Natural killer cell (primary cell): ENCODE measurements around the gene ATP11A. TPM values are rescaled to one million over a fixed set of nuclear protein-coding genes. Genes with fewer than 3 reads are reported as not detected.

ENCODE experiments used
- ATAC-seq, 3 donors: fragments of 150-1000 bp in 2 of 3; fragments of 200-7000 bp in 1 of 3; cut with Tn5 transposase; 1 replicate in 1 of 3; 2 replicates in 2 of 3; pipeline ENCODE4 v1.10.0; 2021; ENCODE audit warnings: mild to moderate bottlenecking in 2 of 3, moderate library complexity in 2 of 3
- DNase-seq, 2 donors: peaks; one replicate each; pipeline versions ENCODE4 v3.0.0 to v3.0.0-alpha.2; 2013 to 2021; ENCODE audit warnings: mixed read lengths in 1 of 2
- H3K27ac ChIP-seq: one replicate; pipeline ENCODE4 v1.5.1; 2013; ENCODE audit warnings: mild to moderate bottlenecking, low read length
- H3K27me3 ChIP-seq: one replicate; pipeline ENCODE4 v1.6.1; 2013; ENCODE audit warnings: low read length; ENCODE audit not compliant: control insufficient read depth, insufficient read depth
- H3K36me3 ChIP-seq: one replicate; pipeline ENCODE4 v1.6.1; 2013; ENCODE audit warnings: low read length; ENCODE audit not compliant: control insufficient read depth, insufficient read depth
- H3K4me1 ChIP-seq: one replicate; pipeline ENCODE4 v1.6.1; 2013; ENCODE audit warnings: low read length; ENCODE audit not compliant: control insufficient read depth, insufficient read depth
- H3K4me3 ChIP-seq: one replicate; pipeline ENCODE4 v1.5.1; 2013; ENCODE audit warnings: low read length
- H3K9me3 ChIP-seq: one replicate; pipeline ENCODE4 v1.6.1; 2013; ENCODE audit warnings: low read length; ENCODE audit not compliant: control insufficient read depth, insufficient read depth
- H3K27ac Mint-ChIP-seq, 2 donors: one replicate each; pipeline ENCODE4 v1.8.0; 2022; ENCODE audit warnings: mild to moderate bottlenecking in 2 of 2, mixed read lengths in 2 of 2, moderate library complexity in 1 of 2
- H3K27me3 Mint-ChIP-seq, 2 donors: one replicate each; pipeline ENCODE4 v1.8.0; 2022; ENCODE audit warnings: low read depth in 2 of 2, mixed read lengths in 2 of 2
- H3K36me3 Mint-ChIP-seq: one replicate; pipeline ENCODE4 v1.8.0; 2022; ENCODE audit warnings: mixed read lengths
- H3K4me1 Mint-ChIP-seq, 2 donors: one replicate each; pipeline ENCODE4 v1.8.0; 2022; ENCODE audit warnings: mixed read lengths in 2 of 2
- H3K4me3 Mint-ChIP-seq: one replicate; pipeline ENCODE4 v1.8.0; 2022; ENCODE audit warnings: mild to moderate bottlenecking, moderate library complexity, mixed read lengths
- H3K9me3 Mint-ChIP-seq, 2 donors: one replicate each; pipeline ENCODE4 v1.8.0; 2022; ENCODE audit warnings: mixed read lengths in 2 of 2
- WGBS: methylation state at CpG from one replicate; pipeline ENCODE4 v1.1.7; 2013; ENCODE audit warnings: missing lambda C conversion rate; ENCODE audit not compliant: insufficient coverage; 5-methylcytosine and 5-hydroxymethylcytosine counted together
- intact Hi-C: fragments of 100-400 bp; cut with micrococcal nuclease; formaldehyde crosslinking; loops from one replicate; pipeline ENCODE4 v1.14.2; 2022
- total RNA-seq, 4 donors: library from RNA; stranded (reverse); fragments of 120-200 nt in 1 of 4; gene quantifications; one replicate each; pipeline versions ENCODE4 v1.2.3 to v1.2.4, GENCODE V29; 2013 to 2022
- TF ChIP-seq, protein P1 (sequence below): fragments of 200-600 bp; IDR thresholded peaks from one replicate; pipeline ENCODE4 v1.8.0; 2022; ENCODE audit warnings: antibody characterized with exemption

ATP11A gene
- total RNA-seq, 3 donors from 2014 or later (not counting 1 experiment from before 2014, with no cell fraction given), result 47.1 to 68.6 (median 50.7) TPM

DNA sequence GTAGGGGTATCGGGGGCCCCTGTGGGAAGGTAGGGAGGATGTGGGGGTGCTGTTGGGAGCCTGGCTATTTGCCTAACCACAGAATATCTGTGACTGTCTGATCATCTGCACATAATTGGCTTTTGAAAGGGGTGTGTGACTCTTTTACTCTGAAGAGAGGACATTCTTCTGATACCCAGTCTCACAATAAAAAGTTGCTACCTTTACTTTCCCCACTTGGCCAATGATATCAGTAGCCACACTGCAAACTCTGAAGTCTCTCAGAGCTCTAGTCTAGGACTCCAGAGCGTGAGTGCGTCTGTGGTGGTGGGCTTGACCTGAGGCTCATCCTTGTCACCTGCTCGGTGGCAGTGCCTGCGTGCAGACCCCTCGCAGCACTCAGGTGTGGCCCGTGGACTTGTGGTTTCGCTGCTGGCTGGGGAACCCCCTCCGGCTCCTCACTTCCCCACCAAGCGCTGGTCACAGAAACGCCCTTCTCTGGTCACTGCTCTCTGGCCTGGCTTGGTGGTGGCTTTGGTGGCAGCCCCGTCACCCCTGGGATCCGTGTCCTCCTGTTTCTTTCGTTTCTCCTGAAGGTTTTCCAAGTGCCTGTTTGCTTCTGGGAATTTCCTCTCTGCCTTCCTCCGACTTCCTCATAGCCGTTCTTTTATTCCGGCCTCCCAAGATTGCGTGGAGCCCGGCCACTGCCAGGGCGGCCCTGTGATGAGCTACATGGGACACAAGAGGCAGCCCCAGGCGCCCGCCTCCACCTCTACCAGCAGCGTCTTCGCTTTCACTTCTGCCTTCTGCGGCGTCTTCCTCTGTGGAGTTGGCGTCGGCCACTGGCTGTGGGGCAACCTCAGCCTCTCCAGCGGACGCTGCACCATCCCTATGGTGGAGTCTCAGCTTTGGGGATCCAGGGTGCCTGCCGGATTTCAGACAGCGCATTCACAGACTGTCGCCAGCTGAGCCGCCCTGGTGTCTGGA lies 78.0 kb downstream of the ATP11A start:
- TF ChIP-seq, protein P1, sequence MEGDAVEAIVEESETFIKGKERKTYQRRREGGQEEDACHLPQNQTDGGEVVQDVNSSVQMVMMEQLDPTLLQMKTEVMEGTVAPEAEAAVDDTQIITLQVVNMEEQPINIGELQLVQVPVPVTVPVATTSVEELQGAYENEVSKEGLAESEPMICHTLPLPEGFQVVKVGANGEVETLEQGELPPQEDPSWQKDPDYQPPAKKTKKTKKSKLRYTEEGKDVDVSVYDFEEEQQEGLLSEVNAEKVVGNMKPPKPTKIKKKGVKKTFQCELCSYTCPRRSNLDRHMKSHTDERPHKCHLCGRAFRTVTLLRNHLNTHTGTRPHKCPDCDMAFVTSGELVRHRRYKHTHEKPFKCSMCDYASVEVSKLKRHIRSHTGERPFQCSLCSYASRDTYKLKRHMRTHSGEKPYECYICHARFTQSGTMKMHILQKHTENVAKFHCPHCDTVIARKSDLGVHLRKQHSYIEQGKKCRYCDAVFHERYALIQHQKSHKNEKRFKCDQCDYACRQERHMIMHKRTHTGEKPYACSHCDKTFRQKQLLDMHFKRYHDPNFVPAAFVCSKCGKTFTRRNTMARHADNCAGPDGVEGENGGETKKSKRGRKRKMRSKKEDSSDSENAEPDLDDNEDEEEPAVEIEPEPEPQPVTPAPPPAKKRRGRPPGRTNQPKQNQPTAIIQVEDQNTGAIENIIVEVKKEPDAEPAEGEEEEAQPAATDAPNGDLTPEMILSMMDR, result no peak
- peak; percentile 24 to 56 (median 50) for ATAC-seq
- no peak overlapping the region for H3K4me3 ChIP-seq
- peak overlapping the region; percentile 92 for H3K4me3 Mint-ChIP-seq
- peaks cover 3% of the 10 kb centered on the region for H3K9me3 ChIP-seq
- H3K27me3 Mint-ChIP-seq, result no peaks in the 10 kb centered on the region
- no peaks in the 10 kb centered on the region for H3K27me3 ChIP-seq
- intact Hi-C loops, result no loop called here
- WGBS, result 57% methylated on average over 34 of the region's 34 CpGs
- H3K36me3 ChIP-seq, result no peaks in the 10 kb centered on the region
- H3K27ac ChIP-seq, result peak overlapping the region; percentile 18
- H3K36me3 Mint-ChIP-seq, result no peaks in the 10 kb centered on the region
- peaks cover 26% of the 10 kb centered on the region for H3K4me1 ChIP-seq
- no peak for DNase-seq
- H3K9me3 Mint-ChIP-seq, result no peaks in the 10 kb centered on the region
- H3K4me1 Mint-ChIP-seq, result peaks cover 29 to 41% of the 10 kb centered on the region in 2 donors
- H3K27ac Mint-ChIP-seq, result peak overlapping the region; percentile 85

DNA sequence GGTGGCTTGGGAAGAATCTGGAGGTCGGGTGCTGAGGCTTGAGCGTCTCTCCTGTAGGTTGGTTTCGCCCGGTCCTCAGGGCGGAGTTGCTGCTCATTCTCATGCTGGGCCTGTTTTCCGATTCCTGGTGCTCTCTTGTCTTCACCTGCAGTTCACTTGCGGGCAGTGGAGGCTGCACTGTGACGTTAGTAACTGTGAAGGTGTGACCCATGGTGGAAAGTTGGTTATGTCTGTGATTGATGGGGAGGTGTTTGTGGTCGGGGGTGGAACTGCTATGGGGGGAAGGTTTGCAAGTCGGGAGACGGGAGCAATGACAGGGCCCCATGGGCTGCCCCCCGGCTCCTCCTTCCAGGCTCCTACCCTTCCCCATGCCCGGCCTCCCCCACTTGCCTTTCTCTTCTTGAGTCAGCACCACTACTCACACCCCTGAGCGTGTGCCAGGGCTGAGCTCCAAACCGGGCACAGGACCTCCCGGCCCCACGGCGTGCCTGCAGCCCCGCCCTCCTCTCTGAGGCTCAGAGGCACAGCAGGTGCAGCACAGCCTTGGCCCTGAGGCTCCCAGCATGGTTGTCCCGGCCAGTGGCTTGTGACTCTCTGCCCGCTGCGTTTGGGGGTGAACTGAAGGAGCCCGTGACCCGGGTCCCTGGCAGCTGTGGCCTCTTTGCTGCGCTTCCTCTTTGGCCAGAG lies 79.1 kb downstream of the ATP11A start:
- Histone ChIP-seq H3K4me3 (no peak overlapping the region), H3K4me1 (peaks cover 26% of the 10 kb centered on the region), H3K36me3 (no peaks in the 10 kb centered on the region), H3K27ac (no peak overlapping the region), H3K9me3 (peaks cover 3% of the 10 kb centered on the region), H3K27me3 (no peaks in the 10 kb centered on the region)
- TF ChIP-seq, protein P1, result no peak
- H3K27me3 Mint-ChIP-seq, result no peaks in the 10 kb centered on the region
- no peaks in the 10 kb centered on the region for H3K36me3 Mint-ChIP-seq
- ATAC-seq (peak; percentile 34 to 83 (median 71)), DNase-seq (peak in 1 of 2 donors; percentile 63)
- no peaks in the 10 kb centered on the region for H3K9me3 Mint-ChIP-seq
- intact Hi-C loops, result no loop called here
- peak overlapping the region; percentile 85 for H3K27ac Mint-ChIP-seq
- H3K4me1 Mint-ChIP-seq, result peaks cover 29 to 41% of the 10 kb centered on the region in 2 donors
- WGBS, result 71% methylated on average over 23 of the region's 25 CpGs
- H3K4me3 Mint-ChIP-seq, result peak overlapping the region; percentile 92

DNA sequence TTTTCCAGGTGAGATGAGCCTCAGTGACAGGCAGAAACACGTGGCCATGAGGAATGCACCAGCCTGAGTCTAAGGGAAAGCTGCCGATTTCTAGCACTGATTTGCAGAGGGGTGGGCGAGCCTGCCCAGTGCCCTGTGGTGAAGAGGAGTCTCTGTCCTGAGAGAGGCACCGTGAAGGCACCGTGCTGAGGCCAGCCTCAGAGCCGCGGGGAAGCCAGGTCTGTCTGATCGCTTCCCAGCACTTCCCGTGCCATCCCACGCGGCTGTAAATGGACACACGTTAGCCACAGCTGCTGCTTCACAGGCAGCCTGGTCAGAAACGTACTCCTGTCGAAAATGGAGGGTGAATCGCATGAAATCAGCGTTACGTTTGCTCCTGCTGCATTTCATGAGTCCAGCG lies 79.8 kb downstream of the ATP11A start:
- peaks cover 29 to 41% of the 10 kb centered on the region in 2 donors for H3K4me1 Mint-ChIP-seq
- 93% methylated on average over 18 of the region's 18 CpGs for WGBS
- no peak for ATAC-seq
- DNase-seq, result no peak
- no peaks in the 10 kb centered on the region for H3K27me3 Mint-ChIP-seq
- TF ChIP-seq, protein P1, result no peak
- Histone ChIP-seq H3K9me3 (peaks cover 3% of the 10 kb centered on the region), H3K4me3 (no peak overlapping the region), H3K27ac (no peak overlapping the region), H3K27me3 (no peaks in the 10 kb centered on the region), H3K36me3 (no peaks in the 10 kb centered on the region), H3K4me1 (peaks cover 26% of the 10 kb centered on the region)
- no peak overlapping the region for H3K27ac Mint-ChIP-seq
- H3K4me3 Mint-ChIP-seq, result peak overlapping the region; percentile 92
- intact Hi-C loops, result no loop called here
- no peaks in the 10 kb centered on the region for H3K36me3 Mint-ChIP-seq
- no peaks in the 10 kb centered on the region for H3K9me3 Mint-ChIP-seq
